SU-DHL-6 (cell line): ENCODE data around the gene POR.

Source experiments
- EZH2phosphoT487 ChIP-seq: fragments of 200-600 bp; sonication (generic), shearing (Covaris generic); conservative IDR thresholded peaks from 2 replicates; pipeline ENCODE4 v1.6.1; 2018; ENCODE audit warnings: mild to moderate bottlenecking, antibody characterized with exemption, low read length, moderate library complexity, mixed read lengths
- TF ChIP-seq, protein P1 (sequence below): fragments of 200-600 bp; sonication (generic); IDR thresholded peaks from one replicate; pipeline ENCODE4 v1.5.1; 2017; ENCODE audit warnings: antibody characterized with exemption, mild to moderate bottlenecking, low read length, moderate library complexity; ENCODE audit not compliant: insufficient read depth, poor library complexity, severe bottlenecking

DNA sequence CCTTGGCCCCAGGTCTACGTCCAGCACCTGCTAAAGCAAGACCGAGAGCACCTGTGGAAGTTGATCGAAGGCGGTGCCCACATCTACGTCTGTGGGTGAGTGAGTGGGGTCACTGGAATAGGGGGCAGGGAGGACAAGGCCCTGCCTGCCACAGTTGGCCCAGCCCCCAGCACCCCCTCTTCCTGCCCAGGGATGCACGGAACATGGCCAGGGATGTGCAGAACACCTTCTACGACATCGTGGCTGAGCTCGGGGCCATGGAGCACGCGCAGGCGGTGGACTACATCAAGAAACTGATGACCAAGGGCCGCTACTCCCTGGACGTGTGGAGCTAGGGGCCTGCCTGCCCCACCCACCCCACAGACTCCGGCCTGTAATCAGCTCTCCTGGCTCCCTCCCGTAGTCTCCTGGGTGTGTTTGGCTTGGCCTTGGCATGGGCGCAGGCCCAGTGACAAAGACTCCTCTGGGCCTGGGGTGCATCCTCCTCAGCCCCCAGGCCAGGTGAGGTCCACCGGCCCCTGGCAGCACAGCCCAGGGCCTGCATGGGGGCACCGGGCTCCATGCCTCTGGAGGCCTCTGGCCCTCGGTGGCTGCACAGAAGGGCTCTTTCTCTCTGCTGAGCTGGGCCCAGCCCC lies 71.3 kb downstream of the POR start:
- TF ChIP-seq, protein P1, sequence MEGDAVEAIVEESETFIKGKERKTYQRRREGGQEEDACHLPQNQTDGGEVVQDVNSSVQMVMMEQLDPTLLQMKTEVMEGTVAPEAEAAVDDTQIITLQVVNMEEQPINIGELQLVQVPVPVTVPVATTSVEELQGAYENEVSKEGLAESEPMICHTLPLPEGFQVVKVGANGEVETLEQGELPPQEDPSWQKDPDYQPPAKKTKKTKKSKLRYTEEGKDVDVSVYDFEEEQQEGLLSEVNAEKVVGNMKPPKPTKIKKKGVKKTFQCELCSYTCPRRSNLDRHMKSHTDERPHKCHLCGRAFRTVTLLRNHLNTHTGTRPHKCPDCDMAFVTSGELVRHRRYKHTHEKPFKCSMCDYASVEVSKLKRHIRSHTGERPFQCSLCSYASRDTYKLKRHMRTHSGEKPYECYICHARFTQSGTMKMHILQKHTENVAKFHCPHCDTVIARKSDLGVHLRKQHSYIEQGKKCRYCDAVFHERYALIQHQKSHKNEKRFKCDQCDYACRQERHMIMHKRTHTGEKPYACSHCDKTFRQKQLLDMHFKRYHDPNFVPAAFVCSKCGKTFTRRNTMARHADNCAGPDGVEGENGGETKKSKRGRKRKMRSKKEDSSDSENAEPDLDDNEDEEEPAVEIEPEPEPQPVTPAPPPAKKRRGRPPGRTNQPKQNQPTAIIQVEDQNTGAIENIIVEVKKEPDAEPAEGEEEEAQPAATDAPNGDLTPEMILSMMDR: no peak
- TF ChIP-seq EZH2phosphoT487: no peak
